ENCODE measurements around the gene RAI2.

RAI2 gene

GRCh38 chrX:17824980-17825379 lies 36.1 kb downstream of the RAI2 start:
- peak; percentile 55 for DNase-seq (ENCODE audit: low read depth, low spot score)
- in situ Hi-C loops (cut with HindIII; ENCODE audit: low sequenced_read_pairs), result no loop called here
- no peak for TF ChIP-seq CTCF (IDR thresholded peaks at IDR 0.05; ENCODE audit: low read depth, low read length)

GRCh38 chrX:17822351-17822750 lies 38.7 kb downstream of the RAI2 start:
- no peak for TF ChIP-seq CTCF (IDR thresholded peaks at IDR 0.05; ENCODE audit: low read depth, low read length)
- in situ Hi-C loops (cut with HindIII; ENCODE audit: low sequenced_read_pairs), result no loop called here
- no peak for DNase-seq (ENCODE audit: low read depth, low spot score)
- no peak overlapping the region for H3K4me3 ChIP-seq (ENCODE audit: low read depth, low read length)

More at GRCh38 chrX:17824980-17825379, 36.1 kb downstream of the RAI2 start:
- H3K4me3 ChIP-seq (ENCODE audit: low read depth, low read length), result no peak overlapping the region

- no peak for DNase-seq (ENCODE audit: low read depth, low spot score)
- H3K4me3 ChIP-seq (ENCODE audit: low read depth, low read length), result no peak overlapping the region
- no peak for TF ChIP-seq CTCF (IDR thresholded peaks at IDR 0.05; ENCODE audit: low read depth, low read length)
- in situ Hi-C loops (cut with HindIII; ENCODE audit: low sequenced_read_pairs), result no loop called here
Measured at GRCh38 chrX:17820100-17820499, 41.0 kb downstream of the RAI2 start.

- no peak overlapping the region for H3K4me3 ChIP-seq (ENCODE audit: low read depth, low read length)
- in situ Hi-C loops (cut with HindIII; ENCODE audit: low sequenced_read_pairs), result no loop called here
- TF ChIP-seq CTCF (IDR thresholded peaks at IDR 0.05; ENCODE audit: low read depth, low read length), result no peak
- no peak for DNase-seq (ENCODE audit: low read depth, low spot score)
Measured at GRCh38 chrX:17818726-17819125, 42.4 kb downstream of the RAI2 start.

- TF ChIP-seq CTCF (IDR thresholded peaks at IDR 0.05; ENCODE audit: low read depth, low read length), result no peak
- DNase-seq (ENCODE audit: low read depth, low spot score), result no peak
- in situ Hi-C loops (cut with HindIII; ENCODE audit: low sequenced_read_pairs), result no loop called here
- no peak overlapping the region for H3K4me3 ChIP-seq (ENCODE audit: low read depth, low read length)
Measured at GRCh38 chrX:17817251-17817650, 43.8 kb downstream of the RAI2 start.

- no peak overlapping the region for H3K4me3 ChIP-seq (ENCODE audit: low read depth, low read length)
- DNase-seq (ENCODE audit: low read depth, low spot score), result peak; percentile 50
- TF ChIP-seq CTCF (IDR thresholded peaks at IDR 0.05; ENCODE audit: low read depth, low read length), result no peak
- in situ Hi-C loops (cut with HindIII; ENCODE audit: low sequenced_read_pairs), result no loop called here
Measured at GRCh38 chrX:17814557-17814956, 46.5 kb downstream of the RAI2 start.

GRCh38 chrX:17814059-17814458 lies 47.0 kb downstream of the RAI2 start:
- in situ Hi-C loops (cut with HindIII; ENCODE audit: low sequenced_read_pairs), result no loop called here
- no peak for TF ChIP-seq CTCF (IDR thresholded peaks at IDR 0.05; ENCODE audit: low read depth, low read length)
- H3K4me3 ChIP-seq (ENCODE audit: low read depth, low read length), result no peak overlapping the region
- no peak for DNase-seq (ENCODE audit: low read depth, low spot score)
